Measurements from ENCODE around the gene GPRIN1.

DNA sequence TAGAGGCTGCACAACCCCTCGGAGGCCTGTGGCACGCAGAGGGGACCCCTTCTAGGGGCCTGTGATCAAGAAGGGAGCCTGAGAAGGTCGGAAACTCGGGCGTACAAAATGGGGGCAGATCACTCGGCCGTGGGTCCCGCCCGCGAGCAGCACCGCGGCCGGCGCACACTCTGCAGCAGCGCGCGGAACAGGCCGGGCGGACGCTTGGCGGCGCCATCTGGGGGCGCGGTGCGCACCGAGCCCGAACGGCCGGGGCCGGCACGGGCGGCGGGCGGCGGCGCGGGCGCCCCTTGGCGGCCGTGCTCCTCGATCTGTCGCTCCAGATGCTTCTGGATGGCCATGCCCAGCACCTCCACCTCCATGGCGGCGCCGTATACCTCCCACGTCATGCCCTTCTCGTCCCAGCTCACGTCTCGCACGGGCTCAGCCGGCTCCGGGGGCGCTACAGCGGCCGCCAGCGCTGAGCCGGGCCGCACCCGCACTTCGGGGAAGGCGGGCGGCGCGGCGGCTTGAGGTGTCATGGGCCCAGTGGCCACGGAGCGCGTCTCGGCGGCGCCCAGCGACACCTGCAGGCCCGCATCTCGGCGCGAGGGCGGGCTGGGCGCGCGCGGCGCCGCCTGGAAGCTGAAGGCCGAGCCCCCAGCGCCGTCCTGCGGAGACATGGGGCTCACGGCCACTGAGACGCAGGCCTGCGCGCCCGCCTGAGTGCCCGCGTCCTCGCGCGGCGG lies 13.1 kb downstream of the GPRIN1 start:
- TF ChIP-seq POLR2A (IDR thresholded peaks at IDR 0.05; ENCODE audit: low read depth, low read length) (no peak), TAF1 (IDR thresholded peaks at IDR 0.05; ENCODE audit: low read depth, low read length) (no peak), POLR2AphosphoS5 (IDR thresholded peaks at IDR 0.05; ENCODE audit: low read depth, low read length) (no peak), SPI1 (IDR thresholded peaks at IDR 0.05; ENCODE audit: low read depth, low read length) (no peak), PAX5 (IDR thresholded peaks at IDR 0.05; ENCODE audit: insufficient read depth, low read length, severe bottlenecking) (no peak), POU2F2 (IDR thresholded peaks at IDR 0.05; ENCODE audit: low read depth, low read length) (no peak)
